ENCODE data around the gene BPIFB1.

The BPIFB1 gene

DNA sequence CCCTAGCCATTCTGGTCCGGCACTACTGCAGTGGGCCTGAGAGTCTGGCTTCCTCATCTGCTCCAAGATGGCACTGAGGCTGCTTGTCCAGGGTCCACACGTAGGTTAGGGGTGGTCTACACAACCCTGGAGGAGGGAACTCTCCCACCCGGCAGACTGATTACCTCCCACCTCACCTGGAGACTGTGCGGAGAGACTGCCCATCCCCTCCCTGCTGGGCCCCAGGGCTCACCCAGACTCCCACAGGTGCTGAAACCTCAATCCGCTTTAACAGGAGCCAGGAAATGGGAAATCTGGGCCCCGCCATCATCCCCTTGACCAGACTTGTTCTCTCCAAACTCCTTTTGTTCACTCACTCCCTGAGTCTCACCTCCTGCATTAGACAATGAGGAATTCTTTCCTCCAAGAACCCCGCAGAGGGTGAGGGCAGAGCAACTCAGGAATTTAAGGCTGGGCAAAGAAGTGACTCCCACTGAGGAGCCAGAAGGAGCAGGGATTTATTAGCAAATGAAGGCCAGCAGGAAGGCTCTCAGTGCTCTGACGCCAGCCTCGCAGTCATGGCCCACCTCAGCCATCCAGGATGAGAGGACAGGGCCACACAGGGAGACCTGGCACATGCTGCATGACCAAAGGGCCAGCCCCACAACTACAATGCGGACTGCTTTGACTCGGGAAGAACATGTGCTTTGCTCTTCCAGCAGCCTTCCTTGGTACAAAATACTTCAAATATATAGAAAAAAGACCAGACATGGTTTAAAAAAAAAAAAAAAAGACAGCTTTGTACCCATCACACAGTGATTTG lies 65.3 kb downstream of the BPIFB1 start:
- no peak for ATAC-seq
- Mint-ChIP-seq H3K36me3 (peaks cover 7% of the 10 kb centered on the region), H3K9me3 (no peaks in the 10 kb centered on the region), H3K4me1 (peaks cover 18% of the 10 kb centered on the region), H3K27ac (no peak overlapping the region), H3K4me3 (no peak overlapping the region)
- DNase-seq (ENCODE audit: low spot score in 2 of 2): no peak

DNA sequence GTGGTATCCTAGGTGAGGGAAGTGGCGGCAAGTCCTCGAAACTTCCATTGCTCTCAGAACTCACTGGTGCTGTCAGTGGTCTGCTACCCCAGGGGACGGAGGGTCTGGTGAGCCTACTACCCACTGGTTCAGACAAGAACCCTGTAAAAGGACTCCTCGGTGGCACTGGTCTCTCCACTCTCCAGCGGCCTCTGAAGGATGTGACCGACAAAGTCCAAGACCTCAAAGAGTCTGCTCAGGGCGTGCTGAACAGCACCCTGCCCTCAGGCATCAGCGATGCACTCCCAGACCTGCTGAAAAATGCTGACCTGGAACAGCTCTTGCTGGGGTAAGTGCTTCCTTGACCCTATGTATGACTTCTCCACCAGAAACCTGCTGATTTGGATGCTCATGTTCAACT lies 66.5 kb downstream of the BPIFB1 start:
- no peak for DNase-seq (ENCODE audit: low spot score in 2 of 2)
- Mint-ChIP-seq H3K4me1 (peaks cover 25% of the 10 kb centered on the region), H3K4me3 (no peak overlapping the region), H3K27ac (no peak overlapping the region), H3K9me3 (no peaks in the 10 kb centered on the region), H3K36me3 (peaks cover 7% of the 10 kb centered on the region)
- ATAC-seq: no peak

DNA sequence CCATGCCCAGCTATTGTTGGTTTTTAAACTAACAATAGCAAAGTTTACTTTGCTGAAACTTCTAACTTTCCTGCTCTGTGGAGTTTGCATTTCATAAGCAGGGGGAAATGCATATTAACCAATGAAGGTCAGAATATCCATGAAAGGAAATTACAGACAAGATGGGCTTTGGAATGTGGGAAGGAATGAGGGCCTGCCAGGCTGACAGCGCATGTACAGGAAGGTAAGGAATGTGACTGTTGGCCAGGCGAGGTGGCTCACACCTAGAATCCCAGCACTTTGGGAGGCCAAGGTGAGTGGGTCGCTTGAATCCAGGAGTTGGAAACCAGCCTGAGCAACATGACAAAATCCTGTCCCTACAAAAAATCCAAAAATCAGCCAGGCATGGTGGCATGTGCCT lies 68.7 kb downstream of the BPIFB1 start:
- no peak overlapping the region for H3K4me3 Mint-ChIP-seq
- peak overlapping the region; percentile 89 for H3K27ac Mint-ChIP-seq
- H3K36me3 Mint-ChIP-seq: peaks cover 22% of the 10 kb centered on the region
- H3K4me1 Mint-ChIP-seq: peaks cover 25% of the 10 kb centered on the region
- DNase-seq (ENCODE audit: low spot score in 2 of 2) (no peak), ATAC-seq (no peak)
- H3K9me3 Mint-ChIP-seq: no peaks in the 10 kb centered on the region

DNA sequence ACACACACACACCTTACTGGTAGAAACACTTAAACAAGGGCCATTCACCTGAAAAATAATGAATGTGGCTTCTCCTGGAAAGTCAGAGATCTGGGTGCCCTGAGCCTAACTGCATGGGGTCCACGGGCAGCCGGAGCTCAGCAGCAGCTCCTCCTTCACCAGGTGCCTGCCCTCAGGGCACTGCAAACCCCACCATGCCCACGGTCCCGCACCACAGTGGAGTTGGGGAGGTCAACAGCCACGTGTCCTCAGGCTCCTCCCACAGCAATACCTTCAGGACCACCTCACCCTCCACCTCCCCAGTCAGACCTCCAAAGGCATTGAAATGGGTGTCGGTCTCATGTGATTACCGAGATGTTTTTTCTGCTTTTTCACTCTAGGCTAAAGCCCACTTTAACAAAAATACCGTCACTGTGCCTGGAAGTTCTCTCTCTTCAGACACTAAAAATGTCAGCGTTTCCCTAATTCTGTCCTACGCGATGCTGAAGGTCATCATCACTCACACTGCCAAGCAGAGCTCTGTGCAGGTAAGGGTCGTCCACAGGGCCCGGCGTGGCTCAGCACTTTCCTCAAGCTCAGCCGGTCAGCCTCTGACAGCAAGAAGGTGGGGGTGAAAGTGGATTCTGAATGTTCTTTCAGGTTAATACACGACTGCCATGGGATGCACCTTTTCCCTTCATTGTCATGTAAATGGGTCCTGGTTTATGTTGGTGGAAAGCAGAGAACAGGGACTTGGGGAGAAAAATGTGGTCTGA lies 69.4 kb downstream of the BPIFB1 start:
- Mint-ChIP-seq H3K36me3 (peaks cover 30% of the 10 kb centered on the region), H3K4me1 (peaks cover 25% of the 10 kb centered on the region), H3K4me3 (no peak overlapping the region), H3K9me3 (no peaks in the 10 kb centered on the region), H3K27ac (peak overlapping the region; percentile 78)
- no peak for DNase-seq (ENCODE audit: low spot score in 2 of 2)
- ATAC-seq: no peak

DNA sequence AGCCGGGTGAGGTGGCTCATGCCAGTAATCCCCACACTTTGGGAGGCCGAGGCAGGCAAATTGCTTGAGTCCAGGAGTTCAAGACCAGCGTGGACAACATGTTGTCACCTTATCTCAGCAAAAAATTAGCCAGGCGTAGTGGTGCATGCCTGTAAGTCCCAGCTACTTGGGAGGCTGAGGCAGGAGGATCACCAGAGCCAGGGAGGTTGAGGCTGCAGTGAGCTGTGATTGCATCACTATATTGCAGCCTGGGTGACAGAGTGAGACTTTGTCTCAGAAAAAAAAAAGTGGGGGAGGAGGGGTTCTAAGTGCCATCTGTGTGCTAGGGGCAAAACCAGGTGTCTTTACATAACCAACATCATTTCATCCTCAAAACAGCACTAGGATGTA lies 70.0 kb downstream of the BPIFB1 start:
- peaks cover 25% of the 10 kb centered on the region for H3K4me1 Mint-ChIP-seq
- no peak overlapping the region for H3K4me3 Mint-ChIP-seq
- H3K9me3 Mint-ChIP-seq: no peaks in the 10 kb centered on the region
- H3K27ac Mint-ChIP-seq: peak overlapping the region; percentile 78
- ATAC-seq (no peak), DNase-seq (ENCODE audit: low spot score in 2 of 2) (no peak)
- peaks cover 35% of the 10 kb centered on the region for H3K36me3 Mint-ChIP-seq
